Fibroblast of upper back skin (primary cell): ENCODE results near the gene FAF1.
A peak's percentile ranks its signal among the peaks of the same experiment; 100 is the strongest.
"Not testable (repeated sequence)": the region's sequence is repeated elsewhere in the genome, so short reads cannot be mapped to it uniquely, and the experiment has no call there.

Experiments used
- DNase-seq: peaks from one replicate; pipeline ENCODE4 v3.0.0-alpha.2; 2013

FAF1 gene

DNA sequence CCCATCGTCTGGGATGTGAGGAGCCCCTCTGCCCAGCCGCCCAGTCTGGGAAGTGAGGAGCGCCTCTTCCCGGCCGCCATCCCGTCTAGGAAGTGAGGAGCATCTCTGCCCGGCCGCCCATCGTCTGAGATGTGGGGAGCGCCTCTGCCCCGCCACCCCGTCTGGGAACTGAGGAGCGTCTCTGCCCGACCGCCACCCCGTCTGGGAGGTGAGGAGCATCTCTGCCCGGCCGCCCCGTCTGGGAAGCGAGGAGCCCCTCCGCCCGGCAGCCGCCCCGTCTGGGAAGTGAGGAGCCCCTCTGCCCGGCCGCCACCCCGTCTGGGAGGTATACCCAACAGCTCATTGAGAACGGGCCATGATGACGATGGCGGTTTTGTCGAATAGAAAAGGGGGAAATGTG, 7.5 kb downstream of the FAF1 start:
- DNase-seq, result not testable (repeated sequence)

DNA sequence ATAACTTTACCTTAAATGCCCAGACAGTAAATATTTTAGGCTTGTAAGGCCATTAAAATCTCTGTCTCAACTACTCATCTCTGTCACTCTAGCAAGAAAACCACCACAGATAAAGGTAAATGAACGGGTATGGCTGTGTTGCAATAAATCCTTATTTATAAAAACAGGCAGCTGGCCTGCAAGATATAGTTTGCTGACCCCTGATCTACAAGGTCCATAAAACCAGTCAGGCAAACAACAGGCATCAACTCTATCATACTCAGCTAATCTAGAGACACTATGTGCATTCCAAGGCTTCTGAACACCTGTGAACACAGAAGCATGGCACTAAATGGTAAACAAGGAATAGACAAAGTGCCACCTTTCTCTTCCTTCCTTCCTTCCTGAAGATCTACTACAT, 9.7 kb downstream of the FAF1 start:
- DNase-seq, result no peak

DNA sequence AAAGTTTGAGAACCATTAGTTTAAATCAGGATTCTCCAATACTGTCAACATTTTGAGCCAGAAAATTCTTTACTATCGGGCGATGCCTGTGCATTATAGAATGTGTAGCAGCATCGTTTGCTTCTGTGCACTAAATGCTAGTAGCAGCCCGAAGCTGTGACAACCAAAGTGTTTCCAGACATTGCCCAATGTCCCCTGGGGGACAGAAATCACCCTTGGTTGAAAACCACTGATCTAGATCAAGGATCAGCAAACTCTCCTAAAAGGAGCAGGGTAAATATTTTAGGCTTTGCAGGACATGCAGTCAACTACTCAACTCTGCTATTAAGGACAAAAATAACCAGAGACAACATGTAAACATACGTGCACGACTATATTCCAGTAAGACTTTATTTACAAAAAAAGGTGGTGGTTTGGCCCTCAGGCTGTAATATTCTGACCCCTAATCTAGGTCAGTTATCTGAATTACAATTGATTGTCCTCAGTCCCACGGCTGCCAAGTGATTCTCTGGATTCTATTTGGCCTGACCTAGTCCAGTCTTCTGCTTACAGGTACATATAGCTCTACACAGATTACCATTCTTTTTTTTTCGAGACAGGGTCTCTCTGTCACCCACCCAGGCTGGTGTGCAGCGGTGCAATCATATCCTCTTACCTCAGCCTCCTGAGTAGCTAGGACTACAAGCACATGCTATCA, 10.6 kb downstream of the FAF1 start:
- no peak for DNase-seq

DNA sequence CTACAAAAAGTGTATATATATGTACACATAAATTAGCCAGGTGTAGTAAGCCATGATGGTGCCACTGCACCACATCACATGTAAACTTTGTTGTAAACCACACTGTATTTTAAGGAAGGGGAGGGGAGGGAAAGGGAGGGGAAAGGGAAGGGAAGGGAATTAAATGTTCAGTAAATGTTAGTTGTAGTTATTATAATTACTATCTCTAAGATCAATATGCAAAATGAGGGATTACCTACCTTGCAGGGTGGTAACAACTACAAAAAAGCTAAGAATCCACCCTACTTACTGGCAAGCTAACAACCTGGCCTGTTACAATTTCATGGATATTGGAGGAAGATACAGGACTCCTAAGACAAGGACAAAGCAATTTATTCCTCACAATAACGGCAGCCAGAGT, 17.7 kb downstream of the FAF1 start:
- no peak for DNase-seq

DNA sequence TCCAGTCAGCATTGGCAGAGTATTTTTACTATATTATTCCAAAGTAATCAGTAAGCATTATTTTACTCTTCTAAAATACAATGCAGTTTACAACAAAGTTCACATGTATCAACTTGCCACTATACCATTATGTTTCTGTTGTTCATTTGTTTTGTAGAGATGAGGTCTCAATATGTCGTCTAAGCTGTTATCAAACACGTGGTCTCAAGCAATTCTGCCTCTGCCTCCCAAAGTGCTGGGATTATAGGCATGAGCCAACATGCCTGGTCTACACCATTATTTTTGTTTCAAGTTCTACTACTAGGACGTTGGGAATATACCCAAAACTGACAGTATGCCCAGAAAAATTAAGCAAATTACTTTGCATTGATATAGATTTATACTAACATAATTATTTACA, 19.8 kb downstream of the FAF1 start:
- DNase-seq, result no peak

DNA sequence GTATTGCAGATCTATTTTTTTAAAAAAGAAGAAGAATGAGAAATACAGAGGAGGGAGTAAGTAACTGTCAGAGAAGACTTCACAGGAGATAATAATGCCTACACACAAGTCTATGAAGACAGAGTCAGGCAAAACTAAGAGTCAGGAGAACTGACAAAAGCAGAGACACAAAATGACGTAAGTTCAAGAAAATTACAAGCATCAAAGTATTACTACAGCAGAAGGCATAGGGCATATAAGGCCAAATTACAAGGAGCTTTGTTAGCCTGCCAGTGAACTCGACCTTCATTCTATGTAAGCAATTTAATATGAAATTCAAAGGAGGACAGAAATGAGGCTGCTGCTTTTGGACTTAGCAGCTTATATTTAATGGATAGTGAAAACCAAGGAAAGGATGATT, 23.7 kb downstream of the FAF1 start:
- no peak for DNase-seq

DNA sequence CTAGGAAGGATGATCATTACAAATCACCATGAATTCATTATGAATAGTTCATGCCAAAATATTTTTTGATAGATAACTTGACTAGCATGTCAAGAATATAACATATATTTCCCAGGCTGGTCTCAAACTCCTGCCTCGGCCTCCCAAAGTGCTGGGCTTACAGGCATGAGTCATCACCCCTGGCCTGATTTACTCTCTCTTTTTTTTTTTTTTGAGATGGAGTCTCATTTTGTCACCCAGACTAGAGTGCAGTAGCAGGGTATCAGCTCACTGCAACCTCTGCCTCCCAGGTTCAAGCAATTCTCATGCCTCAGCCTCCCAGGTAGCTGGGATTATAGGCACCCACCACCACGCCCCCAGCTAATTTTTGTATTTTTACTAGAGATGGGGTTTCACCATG, 24.8 kb downstream of the FAF1 start:
- not testable (repeated sequence) for DNase-seq

DNA sequence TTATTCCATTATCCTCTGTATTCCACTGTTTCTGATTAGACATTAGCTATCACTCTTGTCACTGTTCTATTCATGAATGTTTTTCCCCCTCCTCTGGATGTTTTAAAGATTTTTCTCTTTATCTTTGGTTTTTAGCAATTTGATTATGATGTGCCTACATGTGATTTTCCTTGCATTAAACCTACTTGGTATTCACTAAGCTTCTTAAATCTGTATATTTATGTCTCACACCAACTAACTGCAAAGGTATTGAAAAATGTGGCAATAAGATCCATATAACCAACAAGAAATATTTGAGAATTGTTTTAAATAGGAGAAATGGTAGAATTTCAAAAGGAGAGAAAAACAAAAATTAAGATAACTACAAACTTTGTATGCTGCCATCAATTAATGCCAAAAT, 25.2 kb downstream of the FAF1 start:
- no peak for DNase-seq

DNA sequence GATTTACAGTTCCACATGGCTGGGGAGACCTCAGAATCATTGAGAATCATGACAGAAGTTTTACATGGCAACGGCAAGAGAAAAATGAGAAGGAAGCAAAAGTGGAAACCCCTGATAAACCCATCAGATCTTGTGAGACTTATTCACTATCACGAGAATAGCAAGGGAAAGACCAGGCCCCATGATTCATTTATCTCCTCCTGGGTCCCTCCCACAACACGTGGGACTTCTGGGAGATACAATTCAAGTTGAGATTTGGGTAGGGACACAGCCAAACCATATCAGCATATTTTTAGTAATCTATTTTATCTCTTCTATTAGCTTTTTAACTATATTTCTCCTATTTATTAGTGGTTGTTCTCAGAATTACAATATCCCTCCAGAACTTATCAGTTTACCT, 26.3 kb downstream of the FAF1 start:
- not testable (repeated sequence) for DNase-seq

DNA sequence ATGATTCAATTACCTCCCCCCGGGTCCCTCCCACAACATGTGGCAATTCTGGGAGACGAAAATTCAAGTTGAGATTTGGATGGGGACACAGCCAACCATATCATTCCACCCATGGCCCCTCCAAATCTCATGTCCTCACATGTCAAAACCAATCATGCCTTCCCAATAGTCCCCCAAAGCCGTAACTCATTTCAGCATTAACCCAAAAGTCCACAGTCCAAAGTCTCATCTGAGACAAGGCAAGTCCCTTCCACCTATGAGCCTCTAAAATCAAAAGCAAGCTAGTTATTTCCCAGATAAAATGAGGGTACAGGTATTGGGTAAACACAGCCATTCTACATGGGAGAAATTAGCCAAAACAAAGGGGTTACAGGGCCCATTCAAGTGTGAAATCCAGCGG, 28.0 kb downstream of the FAF1 start:
- not testable (repeated sequence) for DNase-seq

DNA sequence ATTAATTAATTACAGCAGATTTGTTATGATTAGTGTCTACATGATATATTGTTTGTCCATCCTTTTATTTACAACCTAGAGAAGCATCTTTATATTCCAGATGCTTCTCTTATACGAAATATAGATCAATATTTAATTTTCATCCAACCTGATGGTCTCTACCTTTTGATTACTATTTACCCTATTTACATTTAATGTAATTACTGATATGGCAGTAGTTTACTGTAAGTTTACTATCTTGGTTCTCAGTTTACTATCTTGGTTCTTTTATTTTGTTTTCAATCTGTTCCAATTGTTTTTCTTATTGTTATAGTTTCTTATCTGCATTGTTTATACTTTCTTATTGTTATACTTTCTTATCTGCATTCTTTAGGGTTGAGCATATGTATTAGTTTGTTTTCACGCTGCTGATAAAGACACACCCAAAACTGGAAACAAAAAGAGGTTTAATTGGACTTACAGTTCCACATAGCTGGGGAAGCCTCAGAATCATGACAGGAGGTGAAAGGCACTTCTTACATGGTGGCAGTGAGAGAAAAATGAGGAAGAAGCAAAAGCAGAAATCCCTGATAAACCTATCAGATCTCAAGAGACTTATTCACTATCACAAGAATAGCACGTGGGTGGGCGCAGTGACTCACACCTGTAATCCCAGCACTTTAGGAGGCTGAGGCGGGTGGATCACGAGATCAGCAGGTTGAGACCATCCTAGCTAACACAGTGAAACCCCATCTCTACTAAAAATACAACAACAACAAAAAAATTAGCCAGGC, 28.9 kb downstream of the FAF1 start:
- no peak for DNase-seq

DNA sequence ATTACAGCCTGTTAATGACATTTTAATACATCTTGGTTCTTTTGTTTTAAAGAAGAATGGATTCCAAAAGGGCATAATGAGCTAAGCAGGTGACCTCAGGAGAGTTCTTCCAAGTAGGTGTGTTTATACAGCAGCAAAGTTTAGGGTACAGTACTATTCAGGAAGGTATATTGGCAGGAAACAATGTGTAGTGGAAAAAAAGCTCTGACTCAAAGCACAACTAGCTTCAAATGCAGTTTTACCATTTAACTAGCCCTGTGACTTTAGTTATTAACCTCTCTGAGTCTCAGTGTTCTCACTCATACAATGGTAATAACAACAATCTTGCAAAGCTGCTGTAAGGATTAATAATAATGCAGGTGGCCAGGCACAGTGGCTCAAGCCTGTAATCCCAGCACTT, 29.9 kb downstream of the FAF1 start:
- no peak for DNase-seq

DNA sequence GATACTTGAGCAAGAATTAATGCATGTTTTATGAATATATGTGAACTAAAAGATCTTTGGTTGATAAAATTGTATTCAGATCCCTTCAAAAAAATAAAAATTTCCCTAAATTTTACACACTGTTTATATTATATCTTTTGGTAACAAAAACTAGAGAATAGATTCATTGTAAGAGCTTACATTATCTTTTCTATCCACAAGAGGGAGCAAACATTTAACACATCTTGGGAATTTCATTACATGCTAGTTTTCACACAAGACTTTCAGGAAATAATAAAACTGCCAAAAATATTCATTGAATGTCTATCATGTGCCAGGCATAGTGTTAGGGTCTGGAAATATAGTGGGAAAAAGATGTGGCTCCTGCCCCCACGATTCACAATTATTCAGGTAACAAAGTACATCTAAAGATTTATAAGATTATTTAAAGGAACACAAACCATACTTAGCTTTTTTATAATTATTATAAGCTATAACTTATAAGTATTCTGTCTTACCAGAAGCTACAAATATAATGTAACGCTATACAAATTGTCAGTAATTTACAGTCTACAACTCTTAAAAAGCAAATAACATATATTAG, 30.6 kb downstream of the FAF1 start:
- peak; percentile 34 for DNase-seq

DNA sequence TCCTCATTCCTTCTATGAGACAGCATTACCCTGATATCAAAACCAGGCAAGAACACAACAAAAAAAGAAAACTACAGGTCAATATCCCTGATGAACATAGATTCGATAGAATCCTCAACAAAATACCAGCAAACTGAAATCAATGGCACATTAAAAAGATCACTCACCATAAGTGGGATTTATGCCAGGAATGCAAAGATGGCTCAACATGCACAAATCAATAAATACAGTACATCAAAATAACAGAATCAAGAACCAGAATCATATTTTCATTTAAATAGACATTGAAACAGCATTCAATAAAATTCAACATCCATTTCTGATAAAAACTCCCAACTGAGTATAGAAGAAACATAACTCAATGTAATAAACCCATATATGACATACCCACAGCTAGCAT, 36.5 kb downstream of the FAF1 start:
- no peak for DNase-seq

DNA sequence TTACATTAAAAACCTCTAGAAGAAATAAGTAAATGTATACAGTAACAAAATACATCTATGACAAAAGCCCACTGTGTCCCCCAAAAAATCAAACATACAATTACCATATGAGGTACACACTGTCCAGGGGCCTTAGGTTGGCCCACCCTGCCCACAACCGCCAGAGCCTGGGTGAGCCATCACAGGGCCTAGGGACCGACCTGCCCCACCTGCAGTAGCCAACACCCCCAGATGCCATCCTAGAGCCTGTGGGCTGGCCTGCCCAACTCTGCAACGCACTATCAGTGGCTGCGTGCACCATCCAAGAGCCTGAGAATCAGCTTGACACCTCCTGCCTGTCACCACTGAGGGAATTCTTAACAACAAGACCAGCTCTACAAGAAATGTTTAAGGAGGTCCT, 39.0 kb downstream of the FAF1 start:
- no peak for DNase-seq

DNA sequence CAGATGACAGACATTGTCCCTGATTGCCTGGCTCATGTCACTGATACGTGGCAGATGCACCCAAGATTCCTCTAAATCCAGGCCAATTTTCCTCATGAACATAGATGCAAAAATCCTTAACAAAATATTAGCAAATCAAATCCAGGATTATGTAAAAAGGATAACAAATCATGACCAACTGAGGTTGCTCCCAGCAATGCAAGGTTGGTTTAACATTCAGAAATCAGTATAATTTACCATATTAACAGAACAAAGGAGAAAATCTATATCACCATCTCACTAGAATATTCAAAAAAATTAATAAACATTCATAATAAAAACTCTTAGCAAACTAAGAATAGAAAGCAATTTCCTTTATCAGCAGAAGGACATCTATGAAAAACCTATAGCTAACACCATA, 39.7 kb downstream of the FAF1 start:
- DNase-seq, result no peak

DNA sequence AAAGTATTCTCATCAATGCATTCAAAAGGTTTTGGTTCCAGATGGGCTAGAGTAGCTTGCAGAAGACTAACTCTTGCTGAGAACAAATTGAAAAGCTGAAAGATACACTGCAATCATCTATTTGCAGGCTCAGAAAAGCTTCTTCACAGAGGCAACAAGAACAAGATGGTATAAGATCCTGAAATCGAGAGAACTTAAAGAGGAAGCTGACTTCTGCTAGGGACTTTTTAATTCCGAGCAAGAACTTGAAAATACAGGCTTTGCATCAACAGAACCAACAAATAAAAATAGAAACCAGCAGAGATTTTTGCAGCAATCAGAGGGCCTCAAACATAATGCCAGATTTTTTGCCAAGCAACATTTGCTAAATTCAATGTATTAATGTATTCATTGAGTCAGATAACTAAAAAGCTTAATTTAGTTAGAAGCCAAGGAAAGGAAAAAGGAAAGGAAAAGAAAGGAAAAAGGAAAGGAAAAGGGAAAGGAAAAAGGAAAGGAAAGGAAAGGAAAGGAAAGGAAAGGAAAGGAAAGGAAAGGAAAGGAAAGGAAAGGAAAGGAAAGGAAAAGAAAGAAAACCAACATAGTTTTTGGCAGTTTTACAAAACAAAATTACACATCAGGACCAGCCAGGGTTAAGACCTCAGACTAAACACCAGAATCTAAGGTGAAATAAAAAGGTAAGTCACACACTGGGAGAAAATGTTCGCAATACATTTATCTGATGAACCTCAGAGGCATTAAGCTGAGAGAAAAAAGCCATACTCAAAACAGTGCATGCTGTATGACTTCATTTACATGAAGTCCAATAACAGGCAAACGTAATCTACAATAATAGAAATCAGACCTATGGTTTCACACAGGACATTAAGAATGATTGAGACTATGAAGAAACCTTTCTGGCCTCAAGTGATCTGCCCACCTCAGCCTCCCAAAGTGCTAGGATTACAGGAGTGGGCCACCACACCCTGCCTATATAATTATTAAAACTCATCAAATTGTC, 42.6 kb downstream of the FAF1 start:
- no peak for DNase-seq

DNA sequence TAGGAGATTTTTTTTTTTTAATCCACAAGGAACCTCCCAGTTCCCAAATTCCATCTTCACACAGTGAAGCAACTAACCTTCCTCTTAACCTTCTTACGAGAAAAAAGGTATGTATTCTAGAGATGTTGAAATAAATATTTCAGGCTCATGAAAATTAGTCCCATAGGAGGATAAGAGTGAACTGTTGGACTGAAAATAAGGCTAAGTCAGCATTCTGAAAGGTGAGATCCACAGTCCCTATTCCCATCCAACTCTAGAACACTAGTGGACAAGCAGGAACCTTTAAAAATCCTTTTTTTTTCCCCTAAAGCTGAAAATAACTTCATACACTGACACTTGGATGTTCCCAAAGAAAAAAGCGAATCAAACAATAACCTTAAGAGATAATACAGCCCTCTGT, 44.4 kb downstream of the FAF1 start:
- DNase-seq, result no peak

DNA sequence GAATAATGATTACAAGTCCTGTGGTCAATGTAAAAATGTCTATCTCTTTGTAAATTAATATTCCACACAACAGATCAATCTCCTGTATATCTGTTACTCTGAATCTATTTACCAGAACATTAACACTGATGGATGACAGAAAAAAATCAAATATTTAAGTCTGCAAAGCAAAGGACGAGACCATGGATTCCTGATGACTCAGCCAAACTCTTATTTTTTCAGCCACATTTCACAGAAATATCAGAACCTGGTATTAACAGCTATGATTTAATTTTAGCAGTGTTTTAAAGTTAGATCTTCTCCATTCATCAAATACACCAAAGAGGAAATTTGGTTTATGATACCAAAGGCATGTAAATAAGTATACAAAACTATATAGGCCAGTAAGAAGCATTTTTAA, 46.1 kb downstream of the FAF1 start:
- DNase-seq, result no peak

DNA sequence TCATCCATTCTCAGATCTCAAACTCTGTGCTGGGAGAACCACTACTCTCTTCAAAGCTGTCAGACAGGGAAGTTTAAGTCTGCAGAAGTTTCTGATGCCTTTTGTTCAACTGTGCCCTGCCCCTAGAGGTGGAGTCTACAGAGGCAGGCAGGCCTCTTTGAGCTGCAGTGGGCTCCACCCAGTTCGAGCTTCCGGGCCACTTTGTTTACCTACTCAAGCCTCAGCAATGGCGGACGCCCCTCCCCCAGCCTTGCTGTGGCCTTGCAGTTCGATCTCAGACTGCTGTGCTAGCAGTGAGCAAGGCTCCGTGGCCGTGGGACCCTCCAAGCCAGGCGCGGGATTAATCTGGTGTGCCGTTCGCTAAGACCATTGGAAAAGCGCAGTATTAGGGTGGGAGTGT, 49.7 kb downstream of the FAF1 start:
- DNase-seq, result not testable (repeated sequence)

DNA sequence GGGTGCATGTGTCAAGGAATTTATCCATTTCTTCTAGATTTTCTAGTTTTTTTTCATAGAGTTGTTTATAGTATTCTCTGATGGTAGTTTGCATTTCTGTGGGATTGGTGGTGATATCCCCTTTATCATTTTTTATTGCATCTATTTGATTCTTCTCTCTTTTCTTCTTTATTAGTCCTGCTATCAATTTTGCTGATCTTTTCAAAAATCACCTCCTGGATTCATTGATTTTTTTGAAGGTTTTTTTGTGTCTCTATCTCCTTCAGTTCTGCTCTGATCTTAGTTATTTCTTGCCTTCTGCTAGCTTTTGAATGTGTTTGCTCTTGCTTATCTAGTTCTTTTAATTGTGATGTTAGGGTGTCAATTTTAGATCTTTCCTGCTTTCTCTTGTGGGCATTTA, 52.5 kb downstream of the FAF1 start:
- not testable (repeated sequence) for DNase-seq

DNA sequence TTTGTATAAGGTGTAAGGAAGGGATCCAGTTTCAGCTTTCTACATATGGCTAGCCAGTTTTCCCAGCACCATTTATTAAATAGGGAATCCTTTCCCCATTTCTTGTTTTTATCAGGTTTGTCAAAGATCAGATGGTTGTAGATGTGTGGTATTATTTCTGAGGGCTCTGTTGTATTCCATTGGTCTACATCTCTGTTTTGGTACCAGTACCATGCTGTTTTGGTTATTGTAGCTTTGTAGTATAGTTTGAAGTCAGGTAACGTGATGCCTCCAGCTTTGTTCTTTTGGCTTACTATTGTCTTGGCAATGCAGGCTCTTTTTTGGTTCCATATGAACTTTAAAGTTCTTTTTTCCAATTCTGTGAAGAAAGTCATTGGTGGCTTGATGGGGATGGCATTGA, 54.0 kb downstream of the FAF1 start:
- not testable (repeated sequence) for DNase-seq

DNA sequence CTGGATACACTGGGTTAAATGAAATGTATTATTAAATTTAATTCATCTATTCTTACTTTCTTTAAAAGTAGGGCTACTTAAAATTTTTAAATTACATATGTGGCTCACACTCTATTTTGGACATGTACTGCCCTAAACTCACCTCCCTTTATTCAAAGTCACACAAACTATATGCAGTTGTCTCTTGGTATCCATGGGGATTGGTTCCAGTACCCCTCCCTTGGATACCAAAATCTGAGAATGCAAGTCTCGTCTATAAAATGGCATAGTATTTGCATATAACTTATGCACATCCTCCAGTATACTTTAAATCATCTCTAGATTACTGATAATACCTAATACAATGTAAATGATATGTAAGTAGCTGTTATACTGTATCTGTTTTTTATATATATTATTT, 57.6 kb downstream of the FAF1 start:
- DNase-seq, result no peak
